WTC11 (cell line): ENCODE results near the gene DKC1. TPM values are rescaled to one million over a fixed set of nuclear protein-coding genes. Genes with fewer than 3 reads are reported as not detected.

Experiments
- ATAC-seq: fragments of 200-7000 bp; cut with Tn5 transposase; 2 replicates; pipeline ENCODE4 v1.10.0; 2021; ENCODE audit warnings: mild to moderate bottlenecking, moderate library complexity
- CTCF ChIA-PET: fragments of 300-600 bp; sonication (Branson Sonifier 250); formaldehyde crosslinking; loops from one replicate; lab custom pipeline; 2021; ENCODE audit warnings: antibody characterized with exemption; lab: Charles Lee
- POLR2A ChIA-PET: fragments of 350-600 bp; sonication (Branson Sonifier 250); formaldehyde crosslinking; loops from one replicate; lab custom pipeline; 2021; ENCODE audit warnings: antibody characterized with exemption; lab: Charles Lee
- DNase-seq: peaks from one replicate; pipeline ENCODE4 v3.0.0; 2021; ENCODE audit warnings: low spot score
- H3K27ac Mint-ChIP-seq: 2 replicates; pipeline ENCODE4 v1.8.0; 2021; ENCODE audit warnings: mixed read lengths
- H3K27me3 Mint-ChIP-seq: 2 replicates; pipeline ENCODE4 v1.8.0; 2021; ENCODE audit warnings: low read depth, mild to moderate bottlenecking, moderate library complexity, mixed read lengths
- H3K36me3 Mint-ChIP-seq: 2 replicates; pipeline ENCODE4 v1.8.0; 2021; ENCODE audit warnings: mixed read lengths
- H3K4me1 Mint-ChIP-seq: 2 replicates; pipeline ENCODE4 v1.8.0; 2022; ENCODE audit warnings: mixed read lengths
- H3K4me3 Mint-ChIP-seq: 2 replicates; pipeline ENCODE4 v1.8.0; 2021; ENCODE audit warnings: mild to moderate bottlenecking, moderate library complexity, mixed read lengths
- H3K9me3 Mint-ChIP-seq: 2 replicates; pipeline ENCODE4 v1.8.0; 2021; ENCODE audit warnings: mixed read lengths
- FOXK1 ChIP-seq: sonication (generic); formaldehyde crosslinking; IDR thresholded peaks from 2 replicates; pipeline ENCODE4 v1.8.0; 2022; ENCODE audit warnings: mild to moderate bottlenecking, moderate library complexity, missing genetic modification reagents
- GTF2I ChIP-seq: fragments of 250-450 bp; sonication (Bioruptor Pico); conservative IDR thresholded peaks from 2 replicates; pipeline ENCODE4 v1.4.0; 2021; ENCODE audit warnings: mild to moderate bottlenecking
- JAZF1 ChIP-seq: fragments of 250-450 bp; sonication (Bioruptor Pico); IDR thresholded peaks from 2 replicates; pipeline ENCODE4 v1.9.0; 2021; ENCODE audit warnings: moderate library complexity, mild to moderate bottlenecking, inconsistent platforms
- MXD4 ChIP-seq: fragments of 250-450 bp; sonication (Bioruptor Pico); IDR thresholded peaks from 2 replicates; pipeline ENCODE4 v1.8.0; 2021; ENCODE audit warnings: mild to moderate bottlenecking, moderate library complexity, borderline replicate concordance
- MYBL2 ChIP-seq: sonication (generic); formaldehyde crosslinking; IDR thresholded peaks from 2 replicates; pipeline ENCODE4 v1.8.1; 2023; ENCODE audit warnings: mild to moderate bottlenecking, moderate library complexity, missing genetic modification reagents
- NR3C1 ChIP-seq: sonication (generic); formaldehyde crosslinking; conservative IDR thresholded peaks from 2 replicates; pipeline ENCODE4 v1.8.1; 2023; ENCODE audit warnings: low read depth, mild to moderate bottlenecking, missing genetic modification reagents
- SOX15 ChIP-seq: fragments of 250-450 bp; sonication (Bioruptor Pico); IDR thresholded peaks from 2 replicates; pipeline ENCODE4 v1.9.0; 2021; ENCODE audit warnings: mild to moderate bottlenecking
- TEAD1 ChIP-seq: sonication (generic); formaldehyde crosslinking; IDR thresholded peaks from 2 replicates; pipeline ENCODE4 v1.8.0; 2022; ENCODE audit warnings: mild to moderate bottlenecking, missing genetic modification reagents
- ZBTB21 ChIP-seq: sonication (generic); formaldehyde crosslinking; IDR thresholded peaks from 2 replicates; pipeline ENCODE4 v1.8.1; 2023; ENCODE audit warnings: mild to moderate bottlenecking, missing genetic modification reagents, borderline replicate concordance
- ZNF219 ChIP-seq: sonication (generic); formaldehyde crosslinking; IDR thresholded peaks from 2 replicates; pipeline ENCODE4 v1.8.0; 2023; ENCODE audit warnings: missing genetic modification reagents, mild to moderate bottlenecking, borderline replicate concordance
- ZNF263 ChIP-seq: sonication (generic); formaldehyde crosslinking; IDR thresholded peaks from 2 replicates; pipeline ENCODE4 v1.8.1; 2022; ENCODE audit warnings: low read depth, mild to moderate bottlenecking, moderate library complexity, missing genetic modification reagents
- ZNF317 ChIP-seq: sonication (generic); formaldehyde crosslinking; IDR thresholded peaks from 2 replicates; pipeline ENCODE4 v1.8.1; 2023; ENCODE audit warnings: low read depth, mild to moderate bottlenecking, moderate library complexity, missing genetic modification reagents, borderline replicate concordance
- ZNF396 ChIP-seq: fragments of 250-450 bp; sonication (Bioruptor Pico); IDR thresholded peaks from 2 replicates; pipeline ENCODE4 v1.8.0; 2021; ENCODE audit warnings: mild to moderate bottlenecking, moderate library complexity, borderline replicate concordance
- ZNF416 ChIP-seq: fragments of 250-450 bp; sonication (Bioruptor Pico); IDR thresholded peaks from 2 replicates; pipeline ENCODE4 v1.9.0; 2021; ENCODE audit warnings: mild to moderate bottlenecking, inconsistent platforms
- total RNA-seq: library from RNA; stranded (reverse); gene quantifications from 3 replicates; pipeline ENCODE4 v1.2.3, GENCODE V29; 2021
- TF ChIP-seq, protein P1 (sequence below): sonication (generic); formaldehyde crosslinking; IDR thresholded peaks from 2 replicates; pipeline ENCODE4 v1.8.0; 2022; ENCODE audit warnings: mild to moderate bottlenecking, missing genetic modification reagents
- TF ChIP-seq, protein P2 (sequence below): fragments of 250-450 bp; sonication (Bioruptor Pico); IDR thresholded peaks from 2 replicates; pipeline ENCODE4 v1.9.0; 2021; ENCODE audit warnings: moderate library complexity, mild to moderate bottlenecking, inconsistent platforms, borderline replicate concordance
- TF ChIP-seq, protein P3 (sequence below): sonication (generic); formaldehyde crosslinking; IDR thresholded peaks from 2 replicates; pipeline ENCODE4 v1.8.1; 2022; ENCODE audit warnings: mild to moderate bottlenecking, moderate library complexity, missing genetic modification reagents
- TF ChIP-seq, protein P4 (sequence below): sonication (generic); formaldehyde crosslinking; IDR thresholded peaks from 2 replicates; pipeline ENCODE4 v1.8.0; 2023; ENCODE audit warnings: missing genetic modification reagents, mild to moderate bottlenecking, borderline replicate concordance

Gene DKC1
- total RNA-seq, 1 experiment from 2014 or later = 123 TPM

DNA sequence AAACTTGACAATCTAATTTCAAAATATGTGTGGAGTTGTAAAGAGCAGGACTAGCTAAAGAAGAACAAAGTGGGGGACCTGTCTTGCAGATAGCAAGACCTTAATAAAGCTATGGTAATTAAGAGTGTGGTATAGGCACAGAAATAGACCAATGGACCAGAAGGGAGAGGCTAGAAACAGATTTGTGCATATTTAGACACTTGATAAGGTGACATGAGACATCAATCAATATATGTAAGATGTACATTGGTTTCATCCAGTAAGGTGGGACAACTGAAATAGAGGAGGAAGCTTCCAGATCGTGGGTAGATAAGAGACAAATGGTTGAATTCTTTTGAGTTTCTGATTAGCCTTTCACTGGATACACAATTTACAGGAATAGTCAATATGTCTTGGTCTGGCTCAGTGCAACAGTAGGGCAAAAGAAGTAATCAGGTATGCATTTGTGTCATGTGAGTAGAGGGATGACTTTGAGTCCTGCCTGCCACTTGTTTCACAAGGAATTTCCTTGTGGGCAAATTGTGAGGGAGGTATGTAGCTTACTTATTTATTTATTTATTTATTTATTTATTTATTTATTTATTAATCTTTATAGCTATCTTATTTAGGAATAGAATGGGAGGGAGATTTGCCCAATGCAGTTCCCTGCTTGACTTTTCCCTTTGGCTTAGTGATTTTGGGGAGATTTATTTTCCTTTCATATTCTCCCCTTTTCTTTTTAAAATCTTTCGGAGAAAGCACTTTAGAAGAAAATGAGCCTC, 49.9 kb downstream of the DKC1 start:
- Mint-ChIP-seq H3K36me3 (peaks cover 15% of the 10 kb centered on the region), H3K4me3 (no peak overlapping the region), H3K9me3 (peaks cover 27% of the 10 kb centered on the region), H3K4me1 (peaks cover 22% of the 10 kb centered on the region), H3K27ac (no peak overlapping the region), H3K27me3 (peaks cover 9% of the 10 kb centered on the region; the same call in 1 of the 2 replicates)
- ChIA-PET POLR2A (no interaction called here), CTCF (no interaction called here)
- ATAC-seq (no peak), DNase-seq (no peak)
- TF ChIP-seq ZBTB21 (CRISPR knock-in tag) (no peak), MXD4 (CRISPR knock-in tag) (no peak)

DNA sequence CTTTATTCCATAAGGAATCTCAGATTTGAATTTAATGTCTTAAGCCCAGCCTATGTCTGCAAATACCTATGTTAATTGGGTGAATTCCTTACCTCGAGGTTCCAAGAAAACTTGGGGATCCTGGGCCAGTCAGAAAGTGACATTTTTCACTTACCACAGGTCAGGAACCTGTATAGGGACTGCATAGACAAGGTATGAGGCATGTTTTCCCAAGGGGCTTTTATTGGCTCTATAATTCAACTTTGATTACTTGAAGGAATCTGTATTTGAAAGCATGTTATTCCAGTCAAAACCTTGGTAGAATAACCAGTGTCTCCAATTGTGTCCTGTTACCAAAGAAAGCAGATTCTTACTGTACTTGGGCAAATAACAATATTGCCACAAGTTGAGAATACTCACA, 51.1 kb downstream of the DKC1 start:
- ATAC-seq (no peak), DNase-seq (no peak)
- no peaks in the 10 kb centered on the region for H3K27me3 Mint-ChIP-seq
- peaks cover 24% of the 10 kb centered on the region for H3K4me1 Mint-ChIP-seq
- CTCF ChIA-PET = no interaction called here
- POLR2A ChIA-PET = no interaction called here
- no peak overlapping the region for H3K4me3 Mint-ChIP-seq
- H3K9me3 Mint-ChIP-seq = peaks cover 14% of the 10 kb centered on the region
- TF ChIP-seq MYBL2 (CRISPR knock-in tag) (no peak), ZNF263 (CRISPR knock-in tag) (no peak), JAZF1 (CRISPR knock-in tag) (no peak), ZNF317 (CRISPR knock-in tag) (no peak), FOXK1 (CRISPR knock-in tag) (no peak), MXD4 (CRISPR knock-in tag) (no peak), ZNF416 (CRISPR knock-in tag) (no peak), SOX15 (CRISPR knock-in tag) (no peak), ZNF219 (CRISPR knock-in tag) (no peak), ZNF396 (CRISPR knock-in tag) (no peak), GTF2I (CRISPR knock-in tag) (no peak), NR3C1 (CRISPR knock-in tag) (no peak), TEAD1 (CRISPR knock-in tag) (no peak)
- TF ChIP-seq, protein P1, sequence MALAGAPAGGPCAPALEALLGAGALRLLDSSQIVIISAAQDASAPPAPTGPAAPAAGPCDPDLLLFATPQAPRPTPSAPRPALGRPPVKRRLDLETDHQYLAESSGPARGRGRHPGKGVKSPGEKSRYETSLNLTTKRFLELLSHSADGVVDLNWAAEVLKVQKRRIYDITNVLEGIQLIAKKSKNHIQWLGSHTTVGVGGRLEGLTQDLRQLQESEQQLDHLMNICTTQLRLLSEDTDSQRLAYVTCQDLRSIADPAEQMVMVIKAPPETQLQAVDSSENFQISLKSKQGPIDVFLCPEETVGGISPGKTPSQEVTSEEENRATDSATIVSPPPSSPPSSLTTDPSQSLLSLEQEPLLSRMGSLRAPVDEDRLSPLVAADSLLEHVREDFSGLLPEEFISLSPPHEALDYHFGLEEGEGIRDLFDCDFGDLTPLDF = no peak
- TF ChIP-seq, protein P2, sequence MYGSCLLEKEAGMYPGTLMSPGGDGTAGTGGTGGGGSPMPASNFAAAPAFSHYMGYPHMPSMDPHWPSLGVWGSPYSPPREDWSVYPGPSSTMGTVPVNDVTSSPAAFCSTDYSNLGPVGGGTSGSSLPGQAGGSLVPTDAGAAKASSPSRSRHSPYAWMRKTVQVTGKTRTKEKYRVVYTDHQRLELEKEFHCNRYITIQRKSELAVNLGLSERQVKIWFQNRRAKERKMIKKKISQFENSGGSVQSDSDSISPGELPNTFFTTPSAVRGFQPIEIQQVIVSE = no peak
- TF ChIP-seq, protein P3, sequence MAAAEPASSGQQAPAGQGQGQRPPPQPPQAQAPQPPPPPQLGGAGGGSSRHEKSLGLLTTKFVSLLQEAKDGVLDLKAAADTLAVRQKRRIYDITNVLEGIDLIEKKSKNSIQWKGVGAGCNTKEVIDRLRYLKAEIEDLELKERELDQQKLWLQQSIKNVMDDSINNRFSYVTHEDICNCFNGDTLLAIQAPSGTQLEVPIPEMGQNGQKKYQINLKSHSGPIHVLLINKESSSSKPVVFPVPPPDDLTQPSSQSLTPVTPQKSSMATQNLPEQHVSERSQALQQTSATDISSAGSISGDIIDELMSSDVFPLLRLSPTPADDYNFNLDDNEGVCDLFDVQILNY (CRISPR knock-in tag) = no peak
- TF ChIP-seq, protein P4, sequence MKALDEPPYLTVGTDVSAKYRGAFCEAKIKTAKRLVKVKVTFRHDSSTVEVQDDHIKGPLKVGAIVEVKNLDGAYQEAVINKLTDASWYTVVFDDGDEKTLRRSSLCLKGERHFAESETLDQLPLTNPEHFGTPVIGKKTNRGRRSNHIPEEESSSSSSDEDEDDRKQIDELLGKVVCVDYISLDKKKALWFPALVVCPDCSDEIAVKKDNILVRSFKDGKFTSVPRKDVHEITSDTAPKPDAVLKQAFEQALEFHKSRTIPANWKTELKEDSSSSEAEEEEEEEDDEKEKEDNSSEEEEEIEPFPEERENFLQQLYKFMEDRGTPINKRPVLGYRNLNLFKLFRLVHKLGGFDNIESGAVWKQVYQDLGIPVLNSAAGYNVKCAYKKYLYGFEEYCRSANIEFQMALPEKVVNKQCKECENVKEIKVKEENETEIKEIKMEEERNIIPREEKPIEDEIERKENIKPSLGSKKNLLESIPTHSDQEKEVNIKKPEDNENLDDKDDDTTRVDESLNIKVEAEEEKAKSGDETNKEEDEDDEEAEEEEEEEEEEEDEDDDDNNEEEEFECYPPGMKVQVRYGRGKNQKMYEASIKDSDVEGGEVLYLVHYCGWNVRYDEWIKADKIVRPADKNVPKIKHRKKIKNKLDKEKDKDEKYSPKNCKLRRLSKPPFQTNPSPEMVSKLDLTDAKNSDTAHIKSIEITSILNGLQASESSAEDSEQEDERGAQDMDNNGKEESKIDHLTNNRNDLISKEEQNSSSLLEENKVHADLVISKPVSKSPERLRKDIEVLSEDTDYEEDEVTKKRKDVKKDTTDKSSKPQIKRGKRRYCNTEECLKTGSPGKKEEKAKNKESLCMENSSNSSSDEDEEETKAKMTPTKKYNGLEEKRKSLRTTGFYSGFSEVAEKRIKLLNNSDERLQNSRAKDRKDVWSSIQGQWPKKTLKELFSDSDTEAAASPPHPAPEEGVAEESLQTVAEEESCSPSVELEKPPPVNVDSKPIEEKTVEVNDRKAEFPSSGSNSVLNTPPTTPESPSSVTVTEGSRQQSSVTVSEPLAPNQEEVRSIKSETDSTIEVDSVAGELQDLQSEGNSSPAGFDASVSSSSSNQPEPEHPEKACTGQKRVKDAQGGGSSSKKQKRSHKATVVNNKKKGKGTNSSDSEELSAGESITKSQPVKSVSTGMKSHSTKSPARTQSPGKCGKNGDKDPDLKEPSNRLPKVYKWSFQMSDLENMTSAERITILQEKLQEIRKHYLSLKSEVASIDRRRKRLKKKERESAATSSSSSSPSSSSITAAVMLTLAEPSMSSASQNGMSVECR = no peak
- H3K36me3 Mint-ChIP-seq = peaks cover 10% of the 10 kb centered on the region
- no peak overlapping the region for H3K27ac Mint-ChIP-seq
